ENCODE measurements around the gene ZNF462. TPM values are rescaled to one million over a fixed set of nuclear protein-coding genes. Genes with fewer than 3 reads are reported as not detected.
A peak's percentile ranks its signal among the peaks of the same experiment; 100 is the strongest.

ZNF462 gene
- total and polyA plus RNA-seq, 2 donors (not counting 1 experiment from before 2014, with no cell fraction given) = 6.0 to 27.4 TPM

GRCh38 chr9:106860721-106861639 lies 2.0 kb upstream of the ZNF462 start:
- peak overlapping the region; percentile 59 for H3K9ac ChIP-seq (ENCODE audit: insufficient read depth, low read length)
- peak overlapping the region; percentile 77 for H3K4me2 ChIP-seq (ENCODE audit: extremely low read depth, insufficient read depth, low read length)
- peak overlapping the region; percentile 65 for H3K27ac ChIP-seq (ENCODE audit: insufficient read depth, low read length)
- peaks cover 18% of the 10 kb centered on the region for H3K79me2 ChIP-seq (ENCODE audit: control insufficient read depth, insufficient read depth, low read length)
- no peaks in the 10 kb centered on the region for H3K36me3 ChIP-seq (ENCODE audit: control insufficient read depth, insufficient read depth, low read length)
- H4K20me1 ChIP-seq (ENCODE audit: control insufficient read depth, extremely low read depth, insufficient read depth, low read length) = no peaks in the 10 kb centered on the region
- TF ChIP-seq EZH2 (IDR thresholded peaks at IDR 0.05; ENCODE audit: low read length, missing control alignments) = no peak
- TF ChIP-seq CTCF (conservative IDR thresholded peaks at IDR 0.05 in 1 of 2, IDR thresholded peaks at IDR 0.05 in 1 of 2; ENCODE audit: low read depth in 1 of 2, low read length in 2 of 2) = no peak
- H2AFZ ChIP-seq (ENCODE audit: low read length) = peak overlapping the region; percentile 87
- H3K4me3 ChIP-seq (replicated peaks in 1 of 4; ENCODE audit: control extremely low read depth in 1 of 4, insufficient read depth in 1 of 4, low read depth in 3 of 4, low read length in 4 of 4) = peak overlapping the region; percentile 69 to 90 (median 80)
- H3K9me3 ChIP-seq (ENCODE audit: control insufficient read depth, insufficient read depth, low read depth, low read length) = no peaks in the 10 kb centered on the region
- no peaks in the 10 kb centered on the region for H3K4me1 ChIP-seq (ENCODE audit: control insufficient read depth, extremely low read depth, insufficient read depth, low read length)
- DNase-seq (ENCODE audit: low read depth in 2 of 2) = peak; percentile 47 to 56
- no peaks in the 10 kb centered on the region for H3K27me3 ChIP-seq (ENCODE audit: control insufficient read depth, insufficient read depth, low read length)

GRCh38 chr9:106861640-106862109 lies 1.3 kb upstream of the ZNF462 start:
- peaks cover 18% of the 10 kb centered on the region for H3K79me2 ChIP-seq (ENCODE audit: control insufficient read depth, insufficient read depth, low read length)
- no peaks in the 10 kb centered on the region for H4K20me1 ChIP-seq (ENCODE audit: control insufficient read depth, extremely low read depth, insufficient read depth, low read length)
- peak overlapping the region; percentile 69 to 90 (median 80) for H3K4me3 ChIP-seq (replicated peaks in 1 of 4; ENCODE audit: control extremely low read depth in 1 of 4, insufficient read depth in 1 of 4, low read depth in 3 of 4, low read length in 4 of 4)
- peak overlapping the region; percentile 31 for H2AFZ ChIP-seq (ENCODE audit: low read length)
- no peaks in the 10 kb centered on the region for H3K4me1 ChIP-seq (ENCODE audit: control insufficient read depth, extremely low read depth, insufficient read depth, low read length)
- peak in 1 of 2 donors; percentile 22 for DNase-seq (ENCODE audit: low read depth in 2 of 2)
- peak overlapping the region; percentile 77 for H3K4me2 ChIP-seq (ENCODE audit: extremely low read depth, insufficient read depth, low read length)
- H3K36me3 ChIP-seq (ENCODE audit: control insufficient read depth, insufficient read depth, low read length) = no peaks in the 10 kb centered on the region
- no peaks in the 10 kb centered on the region for H3K27me3 ChIP-seq (ENCODE audit: control insufficient read depth, insufficient read depth, low read length)
- H3K27ac ChIP-seq (ENCODE audit: insufficient read depth, low read length) = peak overlapping the region; percentile 86
- no peaks in the 10 kb centered on the region for H3K9me3 ChIP-seq (ENCODE audit: control insufficient read depth, insufficient read depth, low read depth, low read length)
- no peak for TF ChIP-seq CTCF (conservative IDR thresholded peaks at IDR 0.05 in 1 of 2, IDR thresholded peaks at IDR 0.05 in 1 of 2; ENCODE audit: low read depth in 1 of 2, low read length in 2 of 2)
- TF ChIP-seq EZH2 (IDR thresholded peaks at IDR 0.05; ENCODE audit: low read length, missing control alignments) = no peak
- H3K9ac ChIP-seq (ENCODE audit: insufficient read depth, low read length) = peak overlapping the region; percentile 43

DNA sequence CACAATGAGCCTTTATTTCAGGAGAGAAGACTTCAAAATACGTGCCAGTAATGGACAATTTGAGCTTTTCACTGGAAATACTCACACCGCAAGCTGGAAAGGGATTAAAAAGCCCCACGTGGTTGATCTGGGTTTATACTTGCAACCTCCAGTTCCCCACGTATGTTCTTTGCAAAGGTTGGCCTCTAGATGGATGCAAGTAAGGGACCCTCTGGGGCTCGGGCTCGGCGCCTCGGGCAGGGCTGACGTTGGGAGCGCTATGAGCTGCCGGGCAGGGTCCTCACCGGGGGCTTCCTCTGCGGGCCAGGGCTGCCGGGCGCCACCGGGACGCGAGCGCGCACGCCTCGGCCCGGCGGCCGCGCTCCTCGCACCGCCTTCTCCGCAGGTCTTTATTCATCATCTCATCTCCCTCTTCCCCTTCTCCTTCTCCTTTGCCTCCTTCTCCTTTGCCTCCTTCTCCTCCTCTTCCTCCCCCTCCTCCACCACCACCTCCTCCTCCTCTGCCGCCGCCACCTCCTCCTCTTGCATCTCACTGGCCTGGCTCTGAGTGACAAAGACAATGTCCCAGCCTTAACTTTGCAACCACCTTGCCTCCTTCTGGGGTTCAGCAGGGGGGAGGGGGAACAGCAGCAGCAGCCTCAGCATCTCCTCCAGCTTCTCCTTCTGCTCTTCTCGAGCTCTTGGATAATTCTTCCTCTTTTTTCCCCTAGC lies 701 bp upstream of the ZNF462 start:
- peak overlapping the region; percentile 69 to 90 (median 80) for H3K4me3 ChIP-seq (replicated peaks in 1 of 4; ENCODE audit: control extremely low read depth in 1 of 4, insufficient read depth in 1 of 4, low read depth in 3 of 4, low read length in 4 of 4)
- H3K36me3 ChIP-seq (ENCODE audit: control insufficient read depth, insufficient read depth, low read length) = no peaks in the 10 kb centered on the region
- H3K79me2 ChIP-seq (ENCODE audit: control insufficient read depth, insufficient read depth, low read length) = peaks cover 21% of the 10 kb centered on the region
- H3K27ac ChIP-seq (ENCODE audit: insufficient read depth, low read length) = peak overlapping the region; percentile 86
- H2AFZ ChIP-seq (ENCODE audit: low read length) = peak overlapping the region; percentile 50
- no peaks in the 10 kb centered on the region for H3K27me3 ChIP-seq (ENCODE audit: control insufficient read depth, insufficient read depth, low read length)
- no peaks in the 10 kb centered on the region for H3K4me1 ChIP-seq (ENCODE audit: control insufficient read depth, extremely low read depth, insufficient read depth, low read length)
- no peaks in the 10 kb centered on the region for H3K9me3 ChIP-seq (ENCODE audit: control insufficient read depth, insufficient read depth, low read depth, low read length)
- H3K4me2 ChIP-seq (ENCODE audit: extremely low read depth, insufficient read depth, low read length) = peak overlapping the region; percentile 77
- TF ChIP-seq CTCF (conservative IDR thresholded peaks at IDR 0.05 in 1 of 2, IDR thresholded peaks at IDR 0.05 in 1 of 2; ENCODE audit: low read depth in 1 of 2, low read length in 2 of 2) (peak in 1 of 2 donors; percentile 4), EZH2 (IDR thresholded peaks at IDR 0.05; ENCODE audit: low read length, missing control alignments) (no peak)
- H4K20me1 ChIP-seq (ENCODE audit: control insufficient read depth, extremely low read depth, insufficient read depth, low read length) = no peaks in the 10 kb centered on the region
- DNase-seq (ENCODE audit: low read depth in 2 of 2) = peak; percentile 53 to 58
- H3K9ac ChIP-seq (ENCODE audit: insufficient read depth, low read length) = peak overlapping the region; percentile 43

Measured in fibroblast of lung (primary cell).